T1000 (cell line): Measurements from ENCODE around the gene BPIFB2.

ENCODE experiments used
- DNase-seq: peaks from one replicate; lab custom pipeline; 2025; ENCODE audit warnings: mixed read lengths; lab: John Stamatoyannopoulos, UW

BPIFB2 gene

DNA sequence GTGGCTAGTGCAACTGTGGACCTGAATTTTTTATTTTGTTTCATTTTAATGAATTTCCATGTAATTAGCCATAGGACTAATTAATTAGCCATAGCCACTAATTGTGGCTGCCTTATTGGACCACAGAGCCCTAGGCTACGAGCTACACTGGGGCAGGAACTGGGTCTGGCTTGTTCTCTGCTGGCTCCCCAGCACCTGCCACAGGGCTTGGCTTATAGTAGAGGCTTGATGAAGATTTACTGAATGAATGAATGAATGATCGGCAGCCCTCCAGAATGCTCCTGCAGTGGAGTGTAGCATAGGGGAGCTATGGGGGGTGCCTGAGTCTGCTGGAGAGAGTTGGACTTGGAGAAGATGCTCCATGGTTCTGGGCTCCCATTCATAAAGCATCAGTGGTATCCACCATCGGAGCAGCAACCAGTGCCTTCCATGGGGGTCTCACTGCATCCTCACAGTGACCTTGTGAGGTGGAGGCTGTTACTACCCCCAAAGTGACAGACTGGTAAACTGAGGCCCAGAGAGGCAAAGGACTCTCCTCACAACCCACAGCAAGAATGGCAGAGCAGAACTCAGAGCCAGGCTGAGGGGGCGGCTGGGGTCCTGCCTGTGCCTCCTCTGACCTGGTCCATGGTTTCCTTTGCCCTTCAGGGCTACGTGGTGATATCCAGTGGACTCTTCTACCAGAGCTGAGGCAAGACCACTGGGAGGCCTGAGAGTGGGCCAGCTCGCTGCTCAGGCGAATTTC lies 15.4 kb downstream of the BPIFB2 start:
- DNase-seq: no peak

GRCh38 chr20:33023439-33024242 lies 16.1 kb downstream of the BPIFB2 start:
- DNase-seq: no peak

GRCh38 chr20:33024243-33024560 lies 16.7 kb downstream of the BPIFB2 start:
- DNase-seq: no peak

GRCh38 chr20:33024609-33025317 lies 17.3 kb downstream of the BPIFB2 start:
- DNase-seq: no peak

- no peak for DNase-seq
Measured at GRCh38 chr20:33025318-33025876, 17.9 kb downstream of the BPIFB2 start.

DNA sequence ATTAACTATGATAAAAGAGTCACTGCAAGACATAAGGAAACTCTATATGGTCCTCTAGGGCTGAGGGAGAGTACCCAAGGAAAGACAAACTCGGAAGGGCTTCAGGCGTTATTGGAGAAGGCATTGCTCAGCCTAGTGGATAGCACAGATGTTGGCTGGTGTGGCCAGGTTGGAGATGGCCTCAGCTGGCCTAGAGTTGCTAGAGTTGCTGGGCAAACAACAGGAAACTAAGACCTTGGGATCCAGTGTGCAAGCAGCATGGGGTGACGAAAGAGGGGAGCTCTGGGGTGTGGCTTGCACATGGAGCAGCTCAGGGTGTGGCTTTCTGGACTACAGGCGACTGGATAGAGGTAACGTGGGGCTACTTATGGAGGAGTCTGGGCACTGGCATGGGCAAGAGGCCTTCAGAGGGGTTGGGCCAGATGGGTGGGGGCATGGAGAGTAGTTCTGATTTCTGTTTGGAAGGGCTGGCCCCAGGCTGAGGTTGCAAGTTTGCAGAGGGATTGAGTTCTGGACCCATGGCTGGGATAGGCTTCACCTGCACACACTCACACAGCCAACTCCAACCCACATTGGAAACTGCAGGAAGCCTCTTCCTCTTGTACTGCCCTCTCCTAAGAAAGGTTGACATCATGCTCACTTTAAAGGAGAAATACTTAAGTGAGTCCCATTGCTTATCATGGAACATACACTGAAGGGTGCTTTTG lies 18.7 kb downstream of the BPIFB2 start:
- DNase-seq: no peak

GRCh38 chr20:33026779-33027759 lies 19.6 kb downstream of the BPIFB2 start:
- no peak for DNase-seq

DNA sequence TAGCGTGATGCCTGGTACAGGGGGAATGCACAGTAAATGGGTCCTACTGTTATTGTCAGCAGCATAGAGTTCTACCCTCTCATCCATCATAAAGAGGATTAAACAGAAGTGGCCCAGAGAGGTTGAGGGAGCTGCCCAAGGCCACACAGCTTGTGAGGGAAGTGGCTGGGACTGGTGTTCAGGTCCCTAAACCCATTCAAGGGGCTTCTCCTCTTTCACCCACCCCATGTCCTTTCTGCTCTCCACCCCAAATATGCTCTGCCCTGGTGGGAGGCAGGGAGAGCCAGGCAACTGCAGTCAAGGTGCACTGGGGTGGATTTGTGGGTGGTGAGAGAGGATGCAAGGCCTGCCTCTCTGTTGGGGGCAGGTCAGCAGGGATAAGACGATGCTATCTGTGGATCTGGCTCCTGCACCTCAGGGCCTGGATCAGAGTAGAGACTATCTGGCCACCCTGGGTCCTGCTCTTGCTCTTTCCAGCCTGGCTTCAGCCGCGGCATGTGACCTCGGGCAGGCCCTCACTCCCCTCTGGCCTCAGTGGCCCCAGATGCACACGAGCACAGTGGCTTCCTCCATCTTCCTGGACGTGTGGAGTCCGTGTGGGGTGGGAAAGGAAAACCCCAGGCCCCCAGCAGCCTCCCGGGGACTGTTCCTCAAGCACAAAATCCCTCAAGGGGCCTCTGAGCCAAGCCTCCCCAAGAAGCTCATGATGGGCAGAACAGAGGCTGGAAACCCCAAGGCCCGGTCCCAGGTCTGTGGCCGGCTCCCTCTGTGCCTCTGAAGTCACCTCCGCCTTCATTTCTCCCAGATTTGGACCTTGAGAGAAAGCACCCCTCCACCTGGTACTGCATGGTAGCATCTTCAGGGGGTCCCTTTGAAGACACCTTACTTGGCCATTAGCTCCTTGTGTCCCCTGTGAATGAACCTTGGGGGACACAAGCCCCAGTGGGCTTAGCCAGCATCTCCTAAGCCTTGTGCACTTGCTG lies 20.6 kb downstream of the BPIFB2 start:
- no peak for DNase-seq

- no peak for DNase-seq
Measured at GRCh38 chr20:33028875-33029274, 21.4 kb downstream of the BPIFB2 start.

DNA sequence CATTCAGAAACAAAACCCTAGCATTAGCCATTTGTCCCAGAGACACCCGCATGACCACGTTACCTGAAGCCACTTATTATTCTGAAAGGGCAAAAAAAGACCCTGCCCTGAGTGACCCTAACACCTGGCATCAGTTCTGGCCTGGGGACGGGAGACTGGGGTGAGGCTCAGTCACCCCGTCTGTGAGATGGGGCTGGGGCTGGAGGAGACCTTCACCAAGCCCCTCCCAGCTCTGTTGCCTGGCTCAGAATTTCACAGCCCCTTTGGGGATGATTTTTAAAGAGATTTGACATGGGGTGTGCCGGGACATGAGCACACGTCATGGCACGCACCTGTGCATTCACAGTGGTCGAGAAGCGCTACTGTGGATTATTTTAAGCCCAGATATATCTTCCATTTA lies 22.6 kb downstream of the BPIFB2 start:
- no peak for DNase-seq

DNA sequence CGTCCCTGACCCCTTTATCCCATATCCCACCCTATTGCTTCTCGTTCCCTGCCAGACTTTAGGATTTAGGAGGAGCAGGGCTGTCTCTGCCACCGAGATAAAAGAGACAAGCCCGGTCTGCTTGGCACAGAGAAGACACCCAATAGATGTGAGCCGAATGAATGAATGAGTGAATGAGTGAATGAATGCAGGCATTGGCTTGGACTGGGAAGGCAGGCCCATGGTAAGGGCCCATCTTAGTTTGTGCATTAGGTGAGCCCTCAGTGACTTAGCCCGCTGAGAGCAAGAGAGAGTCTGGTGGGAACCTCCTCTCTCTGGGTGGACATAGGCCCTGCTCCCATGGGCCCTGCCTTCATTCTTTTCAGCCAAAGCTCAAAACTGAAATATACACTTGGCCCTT lies 23.1 kb downstream of the BPIFB2 start:
- DNase-seq: no peak

- DNase-seq: no peak
Measured at GRCh38 chr20:33031531-33031930, 24.0 kb downstream of the BPIFB2 start, which contains the start of gene BPIFB6. BPIFB6 (plus strand) TSS chr20:33031648; CDS start chr20:33031648, 0 bp downstream.

GRCh38 chr20:33032555-33032954 lies 25.1 kb downstream of the BPIFB2 start:
- DNase-seq: no peak

DNA sequence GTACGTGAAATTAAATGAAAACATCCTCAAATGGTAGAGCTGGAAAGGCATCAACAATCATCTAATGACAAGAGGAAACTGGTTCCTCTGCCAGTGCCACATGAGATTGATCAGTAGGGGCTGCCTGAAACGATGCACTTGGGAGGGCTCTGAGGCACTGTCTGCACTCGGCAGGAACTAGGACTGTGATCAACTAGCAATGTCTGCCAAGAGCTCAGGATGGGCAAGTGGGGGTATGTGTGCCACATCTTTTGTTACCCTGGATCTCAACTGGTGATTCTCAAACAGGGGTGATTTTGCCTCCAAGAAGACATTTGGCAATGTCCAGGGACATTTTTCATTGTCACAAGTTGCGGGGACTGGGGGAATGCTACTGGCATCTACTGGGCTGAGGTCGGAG lies 25.9 kb downstream of the BPIFB2 start:
- DNase-seq: no peak

DNA sequence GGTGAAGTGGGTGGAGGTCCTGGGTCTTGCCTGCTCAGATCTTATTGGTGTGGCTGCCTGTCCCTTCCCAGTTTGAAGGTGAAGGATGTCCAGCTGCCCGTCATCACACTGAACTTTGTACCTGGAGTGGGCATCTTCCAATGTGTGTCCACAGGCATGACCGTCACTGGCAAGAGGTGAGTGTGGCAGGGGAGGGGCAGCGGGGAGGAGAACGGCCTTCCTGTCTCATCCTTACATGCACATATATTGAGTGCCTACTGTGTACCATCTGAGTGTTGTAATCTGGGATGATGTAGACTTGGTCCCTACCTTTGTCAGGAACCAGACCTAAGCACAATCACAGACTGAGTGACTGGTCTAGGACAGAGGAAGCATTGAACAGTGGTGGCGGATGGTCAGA lies 26.6 kb downstream of the BPIFB2 start:
- no peak for DNase-seq

DNA sequence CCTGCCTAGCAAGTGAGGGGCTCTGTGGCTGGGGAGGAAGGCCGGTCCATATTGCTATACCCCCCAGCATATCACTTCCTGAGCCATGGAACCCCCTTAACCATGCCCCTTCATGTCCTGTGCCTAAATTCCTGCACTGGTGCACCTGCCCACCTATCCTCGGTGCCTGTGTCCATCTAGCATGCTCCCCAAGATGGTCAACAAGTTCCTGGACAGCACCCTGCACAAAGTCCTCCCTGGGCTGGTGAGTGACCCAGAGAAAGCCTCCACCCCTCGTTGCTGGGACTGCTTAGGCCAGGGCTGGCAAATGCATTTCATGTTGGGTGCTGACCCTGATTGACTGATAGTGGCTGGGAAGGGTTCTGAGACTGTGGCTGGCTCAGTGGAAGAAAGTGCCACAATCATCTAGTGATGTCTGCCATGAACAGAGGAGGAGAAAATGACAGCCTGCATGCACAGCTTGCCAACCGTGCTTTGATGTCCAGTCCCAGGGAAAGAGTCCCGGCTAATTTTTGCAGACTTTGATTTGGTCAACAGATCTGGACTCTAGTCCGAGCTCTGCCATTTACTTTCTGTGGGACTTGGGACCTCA lies 27.5 kb downstream of the BPIFB2 start:
- DNase-seq: no peak

DNA sequence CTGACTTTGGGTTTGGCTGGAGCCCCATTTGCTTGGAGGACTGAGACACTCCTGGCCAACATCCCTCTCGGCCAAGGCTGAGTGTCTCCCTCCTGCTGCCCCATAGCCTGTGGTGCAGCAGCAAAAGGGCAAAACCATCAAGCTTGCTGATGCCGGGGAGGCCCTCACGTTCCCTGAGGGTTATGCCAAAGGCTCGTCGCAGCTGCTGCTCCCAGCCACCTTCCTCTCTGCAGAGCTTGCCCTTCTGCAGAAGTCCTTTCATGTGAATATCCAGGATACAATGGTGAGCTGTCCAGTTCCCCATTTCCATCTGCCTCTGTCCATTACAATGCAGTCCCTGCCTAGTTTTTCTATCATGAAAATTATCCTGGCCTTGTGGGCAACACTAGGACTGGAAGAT lies 30.0 kb downstream of the BPIFB2 start:
- no peak for DNase-seq

DNA sequence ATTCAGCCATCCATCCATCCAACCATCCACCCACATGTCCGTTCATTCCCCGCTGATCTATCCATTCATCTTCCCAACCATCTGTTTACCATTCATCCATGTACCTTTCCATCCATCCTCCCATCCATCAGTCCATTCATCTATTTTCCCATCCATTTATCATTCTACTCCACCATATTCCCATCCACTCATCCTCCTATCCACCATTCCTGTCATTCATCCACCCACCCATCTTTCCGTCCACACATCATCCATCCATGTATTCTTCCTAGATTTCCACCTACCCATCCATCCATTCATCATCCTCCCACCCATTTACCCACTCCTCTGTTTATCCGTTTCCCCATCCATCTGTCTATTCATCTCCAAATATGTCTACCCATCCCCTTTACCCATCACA lies 30.7 kb downstream of the BPIFB2 start:
- DNase-seq: no peak

DNA sequence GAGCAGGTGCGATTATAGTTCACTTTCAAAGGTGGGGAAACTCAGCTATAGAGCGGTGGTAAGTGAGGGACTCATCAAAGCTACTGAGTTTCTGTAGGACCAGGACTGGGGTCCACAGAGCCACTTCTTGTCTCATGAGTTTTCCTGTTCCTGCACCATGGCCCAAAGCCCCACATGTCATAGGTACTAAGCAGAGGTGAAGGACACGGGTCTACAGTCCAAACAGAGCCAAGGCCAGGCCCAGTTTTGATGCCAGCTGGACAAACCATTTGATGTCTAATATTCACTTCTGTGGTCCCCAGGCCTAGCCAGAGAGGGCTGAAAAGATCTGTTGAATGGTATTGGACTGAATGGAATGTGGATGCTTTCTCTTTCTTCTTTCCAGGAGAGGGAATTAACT lies 34.9 kb downstream of the BPIFB2 start:
- no peak for DNase-seq
